Measurements from ENCODE around the gene ETS2. TPM values are rescaled to one million over a fixed set of nuclear protein-coding genes. Genes with fewer than 3 reads are reported as not detected.

ETS2 gene
- total and polyA plus RNA-seq, 2 of the 4 experiments (the other 2 are of a cell fraction): 21.3 to 21.7 TPM

- dilution Hi-C loops (cut with HindIII; ENCODE audit: low sequenced_read_pairs, unreplicated experiment) (no loop called here), intact Hi-C loops (cut with micrococcal nuclease) (loop anchor here (1.0 kb wide), 1 partner anchor 33 kb away; the partner anchor contains the start of gene ETS2), in situ Hi-C loops (cut with MboI; ENCODE audit: low sequenced_read_pairs) (no loop called here)
- peak overlapping the region; percentile 97 for H3K4ac ChIP-seq (ENCODE audit: low read depth, low read length)
- DNase-seq: no peak
- no peaks in the 10 kb centered on the region for H3K9me3 ChIP-seq (ENCODE audit: control insufficient read depth, insufficient read depth, low read length)
- H4K5ac ChIP-seq (ENCODE audit: low read depth, low read length): peak overlapping the region; percentile 48
- H3K9ac ChIP-seq (ENCODE audit: low read depth, low read length): peak overlapping the region; percentile 3; the same call in 1 of the 2 replicates
- no peak for ATAC-seq (ENCODE audit: low read depth)
- H3K18ac ChIP-seq (ENCODE audit: low read depth, low read length): peak overlapping the region; percentile 90
- peak overlapping the region; percentile 92 for H3K23ac ChIP-seq (ENCODE audit: low read depth, low read length)
- H2BK5ac ChIP-seq (ENCODE audit: low read depth, low read length, poor library complexity, severe bottlenecking): peak overlapping the region; percentile 89
- no peaks in the 10 kb centered on the region for H3K27me3 ChIP-seq (ENCODE audit: control insufficient read depth, insufficient read depth, low read length)
- H3K36me3 ChIP-seq (ENCODE audit: control insufficient read depth, insufficient read depth, low read length): no peaks in the 10 kb centered on the region
- peak overlapping the region; percentile 91 for H4K91ac ChIP-seq (ENCODE audit: insufficient read depth, low read depth, low read length)
- peak overlapping the region; percentile 93; the same call in 2 of the 3 replicates for H2BK15ac ChIP-seq (ENCODE audit: low read depth, low read length)
- H2AK5ac ChIP-seq (ENCODE audit: low read depth, low read length): peak overlapping the region; percentile 92
- peak overlapping the region; percentile 79 for H3K56ac ChIP-seq (ENCODE audit: extremely low read depth, insufficient read depth, low read length)
- H3K4me1 ChIP-seq (ENCODE audit: control insufficient read depth, insufficient read depth, low read length): peaks cover 30% of the 10 kb centered on the region
- ChIA-PET CTCF (interaction anchor here (0.5 to 0.6 kb wide), 2 partner anchors 9 to 37 kb away, joined by 3 to 4 read pairs; no protein-coding TSS in a partner anchor), POLR2A (ENCODE audit: unreplicated experiment) (no interaction called here)
- peak overlapping the region; percentile 58 for H3K4me2 ChIP-seq (ENCODE audit: low read depth, low read length)
- H3K79me1 ChIP-seq (ENCODE audit: low read depth in 1 of 2, low read length in 2 of 2): peaks cover 0 to 10% of the 10 kb centered on the region in 2 experiments; a peak in 1 of 4 replicates
- H4K20me1 ChIP-seq (ENCODE audit: insufficient read depth, low read length): no peaks in the 10 kb centered on the region
- peak overlapping the region; percentile 98 for H2BK120ac ChIP-seq (ENCODE audit: low read depth, low read length)
- peak overlapping the region; percentile 94 for H2BK20ac ChIP-seq (ENCODE audit: low read depth, low read length)
- TF ChIP-seq USF2 (IDR thresholded peaks at IDR 0.05; ENCODE audit: low read depth, low read length) (no peak), FOS (IDR thresholded peaks at IDR 0.05; ENCODE audit: low read depth, low read length) (no peak), MAFK (IDR thresholded peaks at IDR 0.05; ENCODE audit: low read depth, low read length) (no peak), NFE2L2 (IDR thresholded peaks at IDR 0.05; ENCODE audit: low read depth, low read length) (no peak), POLR2A (IDR thresholded peaks at IDR 0.05; ENCODE audit: low read depth, low read length) (no peak), CEBPB (IDR thresholded peaks at IDR 0.05; ENCODE audit: low read depth, low read length) (no peak), MAZ (IDR thresholded peaks at IDR 0.05; ENCODE audit: borderline replicate concordance, low read depth, low read length) (no peak), RCOR1 (IDR thresholded peaks at IDR 0.05; ENCODE audit: insufficient replicate concordance, low read length) (no peak), CHD1 (IDR thresholded peaks at IDR 0.05; ENCODE audit: low read depth, low read length) (no peak), RFX5 (IDR thresholded peaks at IDR 0.05; ENCODE audit: low read depth, low read length) (no peak), BHLHE40 (IDR thresholded peaks at IDR 0.05; ENCODE audit: low read depth, low read length) (no peak), RAD21 (IDR thresholded peaks at IDR 0.05; ENCODE audit: low read length) (no peak), MXI1 (IDR thresholded peaks at IDR 0.05; ENCODE audit: borderline replicate concordance, low read depth, low read length) (no peak), SMC3 (IDR thresholded peaks at IDR 0.05; ENCODE audit: low read depth, low read length) (no peak)
- TF ChIP-seq, protein P1, sequence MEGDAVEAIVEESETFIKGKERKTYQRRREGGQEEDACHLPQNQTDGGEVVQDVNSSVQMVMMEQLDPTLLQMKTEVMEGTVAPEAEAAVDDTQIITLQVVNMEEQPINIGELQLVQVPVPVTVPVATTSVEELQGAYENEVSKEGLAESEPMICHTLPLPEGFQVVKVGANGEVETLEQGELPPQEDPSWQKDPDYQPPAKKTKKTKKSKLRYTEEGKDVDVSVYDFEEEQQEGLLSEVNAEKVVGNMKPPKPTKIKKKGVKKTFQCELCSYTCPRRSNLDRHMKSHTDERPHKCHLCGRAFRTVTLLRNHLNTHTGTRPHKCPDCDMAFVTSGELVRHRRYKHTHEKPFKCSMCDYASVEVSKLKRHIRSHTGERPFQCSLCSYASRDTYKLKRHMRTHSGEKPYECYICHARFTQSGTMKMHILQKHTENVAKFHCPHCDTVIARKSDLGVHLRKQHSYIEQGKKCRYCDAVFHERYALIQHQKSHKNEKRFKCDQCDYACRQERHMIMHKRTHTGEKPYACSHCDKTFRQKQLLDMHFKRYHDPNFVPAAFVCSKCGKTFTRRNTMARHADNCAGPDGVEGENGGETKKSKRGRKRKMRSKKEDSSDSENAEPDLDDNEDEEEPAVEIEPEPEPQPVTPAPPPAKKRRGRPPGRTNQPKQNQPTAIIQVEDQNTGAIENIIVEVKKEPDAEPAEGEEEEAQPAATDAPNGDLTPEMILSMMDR (conservative IDR thresholded peaks at IDR 0.05; ENCODE audit: low read depth, low read length): no peak
- TF ChIP-seq, protein P2, sequence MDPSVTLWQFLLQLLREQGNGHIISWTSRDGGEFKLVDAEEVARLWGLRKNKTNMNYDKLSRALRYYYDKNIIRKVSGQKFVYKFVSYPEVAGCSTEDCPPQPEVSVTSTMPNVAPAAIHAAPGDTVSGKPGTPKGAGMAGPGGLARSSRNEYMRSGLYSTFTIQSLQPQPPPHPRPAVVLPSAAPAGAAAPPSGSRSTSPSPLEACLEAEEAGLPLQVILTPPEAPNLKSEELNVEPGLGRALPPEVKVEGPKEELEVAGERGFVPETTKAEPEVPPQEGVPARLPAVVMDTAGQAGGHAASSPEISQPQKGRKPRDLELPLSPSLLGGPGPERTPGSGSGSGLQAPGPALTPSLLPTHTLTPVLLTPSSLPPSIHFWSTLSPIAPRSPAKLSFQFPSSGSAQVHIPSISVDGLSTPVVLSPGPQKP (IDR thresholded peaks at IDR 0.05; ENCODE audit: borderline replicate concordance, low read depth, low read length): no peak
- H3K27ac ChIP-seq (ENCODE audit: insufficient read depth, low read length): peak overlapping the region; percentile 85
- H3K9me1 ChIP-seq (ENCODE audit: insufficient read depth, low read length): peaks cover 27% of the 10 kb centered on the region
- H3K14ac ChIP-seq (replicated peaks; ENCODE audit: low read depth, low read length): peak overlapping the region; percentile 89
- peak overlapping the region; percentile 53 to 82 for H4K8ac ChIP-seq (ENCODE audit: low read depth in 2 of 2, low read length in 2 of 2)
- peak overlapping the region; percentile 57 for H2AK9ac ChIP-seq (replicated peaks; ENCODE audit: low read depth, low read length, poor library complexity)
- no peak overlapping the region for H3K4me3 ChIP-seq (ENCODE audit: insufficient read depth, low read depth, low read length)
- BruUV-seq (replicated peaks): no TSS peak
- peak overlapping the region; percentile 75 for H2AFZ ChIP-seq (replicated peaks; ENCODE audit: low read length, poor library complexity)
Observed at GRCh38 chr21:38772646-38773045, 33.1 kb upstream of the ETS2 start.

Data from IMR-90 (cell line).